ENCODE measurements around the gene KCNJ6. TPM values are rescaled to one million over a fixed set of nuclear protein-coding genes. Genes with fewer than 3 reads are reported as not detected.

The KCNJ6 gene
- total RNA-seq, 4 donors from 2014 or later: 0.62 TPM; not detected in 3

DNA sequence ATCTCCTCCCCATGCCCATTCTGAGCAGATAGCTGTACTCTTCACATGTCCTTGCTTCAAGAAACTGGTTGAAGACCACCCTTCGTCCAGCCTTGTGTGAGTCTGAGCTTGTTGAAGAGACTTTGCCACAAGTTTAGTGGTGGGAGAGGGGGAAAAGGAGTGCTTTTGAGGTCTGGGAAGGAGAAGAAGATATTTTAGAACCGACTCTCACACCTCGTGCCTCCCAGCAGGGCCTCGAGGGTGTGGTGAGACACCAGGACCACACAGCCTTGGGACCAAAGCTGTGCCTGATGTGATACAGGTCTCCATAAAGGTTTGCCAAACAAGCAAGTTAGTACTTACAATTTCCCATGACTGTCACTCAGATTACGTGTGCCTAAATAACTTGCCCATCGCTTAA is 347.8 kb downstream of the KCNJ6 start:
- H3K27me3 ChIP-seq: no peaks in the 10 kb centered on the region
- H3K9me3 ChIP-seq: no peaks in the 10 kb centered on the region
- intact Hi-C loops (cut with DNase I; ENCODE audit: low total_unique reads): no loop called here
- no peak overlapping the region for H3K4me3 ChIP-seq
- no peaks in the 10 kb centered on the region for H3K4me1 ChIP-seq
- DNase-seq: no peak
- no peak for TF ChIP-seq POLR2A (IDR thresholded peaks at IDR 0.05)
- TF ChIP-seq CTCF (IDR thresholded peaks at IDR 0.05): no peak
- H3K27ac ChIP-seq: no peak overlapping the region
- H3K36me3 ChIP-seq: no peaks in the 10 kb centered on the region

DNA sequence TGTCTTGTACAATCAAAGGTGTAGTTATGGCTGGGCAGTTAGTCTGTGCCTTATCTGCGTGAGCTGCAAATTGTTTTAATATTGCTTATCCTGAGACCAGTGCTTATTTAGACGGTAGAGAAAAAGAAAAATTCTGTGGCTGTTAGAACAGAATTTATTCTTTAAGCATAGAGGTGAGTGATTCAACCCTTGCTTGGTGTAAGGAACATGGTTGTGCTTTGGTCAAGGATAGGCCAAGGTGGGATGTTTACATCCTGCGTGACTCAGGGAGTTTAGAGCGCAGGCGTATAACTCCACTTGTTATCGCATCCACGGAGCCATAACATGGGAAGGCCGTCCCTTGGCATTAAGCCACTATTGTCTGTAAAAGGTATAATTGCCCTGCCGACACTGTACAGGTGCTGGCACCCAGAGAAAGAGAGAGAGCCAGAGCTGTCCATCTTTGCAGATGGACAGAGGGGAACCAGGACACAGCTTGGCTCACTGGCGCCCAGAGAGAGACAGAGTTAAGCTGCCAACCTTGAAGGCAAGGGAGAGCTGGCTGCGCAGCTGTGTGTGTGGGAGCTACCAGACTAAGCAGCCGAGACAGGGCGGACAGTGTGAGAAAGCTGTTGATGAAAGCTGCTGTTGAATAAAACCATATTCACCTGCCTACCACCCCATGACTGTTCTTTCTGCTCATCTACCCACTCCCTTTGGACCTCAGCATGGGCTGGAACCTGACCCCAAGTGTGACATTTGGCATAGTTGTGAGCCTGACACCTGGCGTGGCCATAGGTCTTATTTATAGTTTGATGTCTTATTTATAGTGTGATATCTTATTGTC is 349.3 kb downstream of the KCNJ6 start:
- intact Hi-C loops (cut with DNase I; ENCODE audit: low total_unique reads): no loop called here
- TF ChIP-seq CTCF (IDR thresholded peaks at IDR 0.05): no peak
- no peaks in the 10 kb centered on the region for H3K9me3 ChIP-seq
- no peaks in the 10 kb centered on the region for H3K36me3 ChIP-seq
- H3K27me3 ChIP-seq: no peaks in the 10 kb centered on the region
- no peak overlapping the region for H3K4me3 ChIP-seq
- peak in 1 of 2 donors; percentile 45 for DNase-seq
- H3K4me1 ChIP-seq: no peaks in the 10 kb centered on the region
- H3K27ac ChIP-seq: peak overlapping the region in 1 of 2 donors; percentile 20

DNA sequence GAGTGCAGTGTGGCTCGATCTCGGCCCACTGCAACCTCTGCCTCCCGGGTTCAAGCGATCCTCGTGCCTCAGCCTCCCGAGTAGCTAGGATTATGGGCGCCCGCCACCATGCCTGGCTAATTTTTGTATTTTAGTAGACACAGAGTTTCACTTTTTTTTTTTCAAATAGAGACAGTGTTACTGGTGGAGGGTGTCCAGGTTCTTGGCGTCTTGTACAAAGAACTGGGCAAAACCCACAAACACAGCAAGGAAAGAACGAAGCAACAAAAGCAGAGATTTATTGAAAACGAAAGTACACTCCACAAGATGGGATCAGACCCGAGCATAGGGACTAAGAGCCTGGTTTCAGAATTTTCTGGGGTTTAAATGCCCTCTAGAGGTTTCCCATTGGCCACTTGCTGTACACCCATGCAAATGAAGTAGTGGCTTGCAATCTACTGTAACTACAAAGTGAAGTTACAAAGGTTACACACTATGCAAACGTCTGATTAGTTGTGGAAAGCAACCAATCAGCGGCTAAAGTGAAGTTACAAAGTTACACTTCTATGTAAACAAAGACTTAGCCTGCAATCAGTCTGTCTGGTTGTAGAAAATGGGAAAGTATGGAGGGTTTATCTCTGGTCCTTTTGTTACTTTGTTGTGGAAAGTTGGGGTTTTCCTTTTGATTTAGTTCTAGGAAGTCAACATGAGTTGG is 350.6 kb downstream of the KCNJ6 start:
- DNase-seq: no peak
- H3K36me3 ChIP-seq: no peaks in the 10 kb centered on the region
- intact Hi-C loops (cut with DNase I; ENCODE audit: low total_unique reads): no loop called here
- no peak for TF ChIP-seq CTCF (IDR thresholded peaks at IDR 0.05)
- no peak for TF ChIP-seq POLR2A (IDR thresholded peaks at IDR 0.05)
- peak overlapping the region in 1 of 2 donors; percentile 92 for H3K27ac ChIP-seq
- H3K9me3 ChIP-seq: no peaks in the 10 kb centered on the region
- no peaks in the 10 kb centered on the region for H3K4me1 ChIP-seq
- H3K27me3 ChIP-seq: no peaks in the 10 kb centered on the region
- H3K4me3 ChIP-seq: no peak overlapping the region

- Histone ChIP-seq H3K9me3 (no peaks in the 10 kb centered on the region), H3K27me3 (no peaks in the 10 kb centered on the region), H3K27ac (peak overlapping the region; percentile 83 to 92), H3K4me3 (peak overlapping the region in 1 of 2 donors; percentile 63), H3K36me3 (no peaks in the 10 kb centered on the region), H3K4me1 (no peaks in the 10 kb centered on the region)
- TF ChIP-seq CTCF (IDR thresholded peaks at IDR 0.05) (no peak), POLR2A (IDR thresholded peaks at IDR 0.05) (no peak)
- intact Hi-C loops (cut with DNase I; ENCODE audit: low total_unique reads): no loop called here
- no peak for DNase-seq
These were observed 351.2 kb downstream of the KCNJ6 start for GRCh38 chr21:37564924-37565529.

Data from uterus (tissue), 4 donors.